AG04449 (cell line): ENCODE results near the gene VWA5A.

Experiments
- CTCF ChIA-PET: fragments of 350-600 bp; formaldehyde crosslinking; extraction: SDS; loops from one replicate; lab custom pipeline; 2021; ENCODE audit warnings: antibody characterized with exemption; lab: Yijun Ruan, JAX
- POLR2A ChIA-PET: fragments of 400-600, 350-600 bp; formaldehyde crosslinking; extraction: SDS; loops from one replicate; lab custom pipeline; 2020; ENCODE audit warnings: antibody characterized with exemption, inconsistent platforms; lab: Yijun Ruan, JAX
- DNase-seq: peaks from one replicate; pipeline ENCODE4 v3.0.0-alpha.2; 2010; ENCODE audit warnings: low read depth, low spot score
- H3K4me3 ChIP-seq: 2 replicates; pipeline ENCODE4 v1.5.1; 2011; ENCODE audit warnings: low read depth, mild to moderate bottlenecking, control low read depth, low read length
- TF ChIP-seq, protein P1 (sequence below): IDR thresholded peaks from one replicate; pipeline ENCODE4 v1.5.1; 2011; ENCODE audit warnings: mild to moderate bottlenecking, moderate library complexity, low read length, control low read depth, inconsistent platforms; ENCODE audit not compliant: insufficient read depth; ENCODE audit errors: missing control alignments

Gene VWA5A

DNA sequence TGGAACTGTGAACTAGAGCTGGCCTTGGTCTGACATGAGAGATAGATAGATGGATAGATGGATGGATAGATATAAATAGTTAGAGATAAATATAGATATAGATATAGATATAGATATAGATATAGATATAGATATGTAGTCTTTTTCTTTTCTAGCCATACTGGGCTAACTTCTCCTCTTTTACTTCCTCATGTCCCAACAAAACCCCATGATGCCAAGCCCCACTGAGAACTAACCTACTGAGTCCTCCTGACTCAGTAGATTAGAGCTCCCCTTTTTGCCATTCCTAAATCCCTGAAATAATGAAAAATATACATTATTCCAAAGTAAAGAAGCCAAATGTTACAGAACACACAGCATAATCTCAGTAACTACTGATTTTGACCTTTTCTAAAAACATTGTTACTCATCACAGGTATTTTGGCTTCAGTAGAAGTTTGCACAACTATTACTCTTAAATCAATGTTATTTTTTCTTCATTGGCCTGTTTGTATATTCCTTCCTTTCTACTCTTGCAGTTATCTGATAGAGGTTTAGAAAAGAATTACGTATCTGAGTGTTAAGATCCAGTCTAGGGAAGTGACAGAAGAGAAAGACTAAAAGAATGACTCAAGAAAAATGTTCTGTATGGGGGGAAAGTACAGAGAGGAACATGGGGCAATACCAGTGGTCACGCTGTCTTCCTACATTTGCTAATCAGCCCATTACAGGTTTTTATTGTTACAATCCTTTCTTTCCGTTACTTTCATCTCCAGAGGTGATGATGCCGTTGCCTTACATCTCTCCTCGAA, 61.9 kb downstream of the VWA5A start:
- ChIA-PET CTCF (no interaction called here), POLR2A (no interaction called here)
- TF ChIP-seq, protein P1, sequence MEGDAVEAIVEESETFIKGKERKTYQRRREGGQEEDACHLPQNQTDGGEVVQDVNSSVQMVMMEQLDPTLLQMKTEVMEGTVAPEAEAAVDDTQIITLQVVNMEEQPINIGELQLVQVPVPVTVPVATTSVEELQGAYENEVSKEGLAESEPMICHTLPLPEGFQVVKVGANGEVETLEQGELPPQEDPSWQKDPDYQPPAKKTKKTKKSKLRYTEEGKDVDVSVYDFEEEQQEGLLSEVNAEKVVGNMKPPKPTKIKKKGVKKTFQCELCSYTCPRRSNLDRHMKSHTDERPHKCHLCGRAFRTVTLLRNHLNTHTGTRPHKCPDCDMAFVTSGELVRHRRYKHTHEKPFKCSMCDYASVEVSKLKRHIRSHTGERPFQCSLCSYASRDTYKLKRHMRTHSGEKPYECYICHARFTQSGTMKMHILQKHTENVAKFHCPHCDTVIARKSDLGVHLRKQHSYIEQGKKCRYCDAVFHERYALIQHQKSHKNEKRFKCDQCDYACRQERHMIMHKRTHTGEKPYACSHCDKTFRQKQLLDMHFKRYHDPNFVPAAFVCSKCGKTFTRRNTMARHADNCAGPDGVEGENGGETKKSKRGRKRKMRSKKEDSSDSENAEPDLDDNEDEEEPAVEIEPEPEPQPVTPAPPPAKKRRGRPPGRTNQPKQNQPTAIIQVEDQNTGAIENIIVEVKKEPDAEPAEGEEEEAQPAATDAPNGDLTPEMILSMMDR: no peak
- DNase-seq: no peak
- no peak overlapping the region for H3K4me3 ChIP-seq

DNA sequence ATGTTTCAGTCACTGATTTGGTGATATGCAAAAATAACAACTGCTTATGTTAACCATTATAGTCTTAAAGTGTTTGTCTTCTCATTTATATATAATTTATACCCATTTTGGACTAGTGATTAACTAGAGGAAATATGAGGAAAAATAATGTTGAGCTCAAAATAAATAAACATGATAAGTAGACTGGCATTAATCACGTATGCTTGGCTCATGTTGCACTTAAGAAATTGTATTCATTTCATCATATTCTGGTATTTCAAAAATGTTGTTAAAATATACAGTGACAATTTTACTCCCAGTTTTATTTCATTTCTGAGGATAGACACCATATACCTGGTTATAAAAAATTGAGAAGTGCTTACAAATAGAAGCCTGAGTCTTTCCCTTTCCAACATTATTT, 64.1 kb downstream of the VWA5A start:
- no peak for DNase-seq
- POLR2A ChIA-PET: no interaction called here
- TF ChIP-seq, protein P1: no peak
- no peak overlapping the region for H3K4me3 ChIP-seq
- CTCF ChIA-PET: no interaction called here

DNA sequence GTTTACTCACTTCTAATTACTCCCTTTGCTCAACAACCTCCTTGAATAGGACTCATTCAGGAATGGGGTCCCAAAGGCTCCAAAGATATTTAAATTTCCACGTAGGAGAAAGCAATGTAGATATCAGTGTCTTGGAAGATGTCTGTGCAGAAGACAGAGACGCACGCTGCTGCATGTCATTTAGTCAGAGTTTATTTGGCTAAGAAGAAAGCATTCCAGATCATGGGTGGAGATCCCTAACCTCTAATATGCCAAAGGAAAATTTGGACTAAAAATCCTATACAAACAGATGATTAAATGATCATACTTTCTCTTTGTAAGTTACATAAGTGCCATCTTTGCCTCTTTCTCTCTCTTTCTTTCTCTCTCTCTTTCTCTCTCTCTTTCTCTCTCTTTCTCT, 67.8 kb downstream of the VWA5A start, which contains the start of gene OR10D3:
Gene OR10D3 (plus strand): TSS at position 278 of the 400 bp plus-strand sequence. CDS start 1,925 bp downstream, outside the sequence.
- CTCF ChIA-PET: no interaction called here
- POLR2A ChIA-PET: no interaction called here
- no peak for DNase-seq

DNA sequence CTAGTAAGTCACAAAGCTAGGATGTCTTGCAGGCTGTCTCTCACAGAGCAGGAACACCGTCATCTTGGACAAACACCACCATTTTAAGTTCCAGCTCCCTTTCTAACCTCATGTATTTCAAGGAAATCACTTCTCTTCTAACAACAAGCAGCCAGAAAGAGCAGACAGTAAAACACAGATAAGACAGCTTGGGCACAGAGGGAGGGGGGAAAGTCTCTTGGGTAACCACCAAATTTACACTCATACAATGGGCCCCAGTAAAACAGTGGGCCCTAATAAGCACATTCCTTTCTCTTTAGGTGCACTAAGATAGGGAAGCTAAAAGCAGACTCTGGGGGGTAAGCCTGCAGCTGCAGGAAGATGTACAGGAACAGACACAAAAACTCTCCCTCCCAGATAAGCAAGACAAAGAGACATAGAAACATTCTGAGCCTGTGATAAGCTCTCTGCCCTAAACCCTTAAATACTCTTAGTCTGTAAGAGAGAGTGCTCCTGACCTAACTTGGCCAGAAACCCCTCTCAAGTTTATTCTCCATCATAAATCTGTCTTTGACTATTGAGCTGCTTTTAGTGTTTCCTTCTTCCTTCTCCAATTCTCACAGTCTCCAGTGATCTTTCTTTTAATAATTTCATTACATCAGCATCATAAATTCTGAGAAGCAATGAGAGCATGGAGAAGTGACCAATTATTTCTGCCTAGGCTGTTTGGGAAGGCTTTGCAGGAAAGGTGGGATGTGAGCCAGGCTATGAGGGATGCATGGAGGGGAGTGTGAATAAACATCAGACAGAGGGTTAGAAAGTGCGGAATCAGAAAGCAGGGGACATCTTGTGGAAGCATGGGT, 75.3 kb downstream of the VWA5A start:
- DNase-seq: no peak
- CTCF ChIA-PET: interaction anchor here (2.6 kb wide), 1 partner anchor 120 kb away, joined by 15 read pairs; no protein-coding TSS in a partner anchor
- TF ChIP-seq, protein P1: no peak
- no peak overlapping the region for H3K4me3 ChIP-seq
- POLR2A ChIA-PET: no interaction called here

More for the DNA sequence above, 67.8 kb downstream of the VWA5A start, which contains the start of gene OR10D3:
- TF ChIP-seq, protein P1: no peak
- H3K4me3 ChIP-seq: no peak within 1 kb of the TSS

DNA sequence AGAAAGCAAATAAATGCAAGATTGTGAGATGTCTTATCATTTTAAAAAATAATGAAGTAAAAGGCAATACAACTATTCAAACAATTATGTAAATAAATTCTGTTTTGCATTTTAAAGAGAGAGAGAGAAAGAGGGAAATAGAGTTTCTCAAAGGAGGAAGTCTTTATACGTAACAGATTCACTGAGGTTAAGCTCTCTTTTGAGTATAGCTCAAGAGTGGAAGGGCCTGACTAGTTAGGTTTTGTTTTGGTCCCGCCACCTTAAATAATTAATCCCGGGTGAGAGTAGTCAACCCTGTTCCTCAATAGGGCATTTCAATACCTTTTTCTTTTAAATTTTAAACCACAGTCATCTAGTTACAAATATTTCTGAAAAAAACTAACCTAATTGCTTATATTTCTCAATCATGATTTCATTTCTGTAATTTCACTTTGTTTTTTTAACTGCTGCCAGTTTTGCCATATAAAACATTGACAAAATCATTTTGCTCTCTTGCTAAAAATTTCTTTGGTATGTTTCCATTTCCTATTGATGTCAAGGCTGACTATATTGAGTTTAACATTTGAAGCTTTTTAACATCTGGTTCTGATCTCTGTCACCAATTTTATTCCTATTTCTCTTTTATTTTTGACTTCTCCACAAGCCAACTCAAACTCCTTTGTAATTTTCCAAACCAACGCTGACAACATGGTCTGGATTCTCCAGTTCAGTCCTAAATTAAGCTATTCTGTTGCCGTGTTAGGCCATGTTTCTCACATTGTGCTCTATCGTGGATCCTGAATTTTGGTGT, 78.2 kb downstream of the VWA5A start:
- ChIA-PET POLR2A (no interaction called here), CTCF (interaction anchor here (1.1 to 4.1 kb wide), 6 partner anchors 18 to 130 kb away, joined by 3 to 132 read pairs (median 6); no protein-coding TSS in a partner anchor)
- H3K4me3 ChIP-seq: no peak overlapping the region
- no peak for DNase-seq
- TF ChIP-seq, protein P1: no peak
